ENCODE measurements around the gene CD247. TPM values are rescaled to one million over a fixed set of nuclear protein-coding genes. Genes with fewer than 3 reads are reported as not detected.

The CD247 gene
- total RNA-seq, 2 donors from 2014 or later = 2.6 to 4.9 TPM

DNA sequence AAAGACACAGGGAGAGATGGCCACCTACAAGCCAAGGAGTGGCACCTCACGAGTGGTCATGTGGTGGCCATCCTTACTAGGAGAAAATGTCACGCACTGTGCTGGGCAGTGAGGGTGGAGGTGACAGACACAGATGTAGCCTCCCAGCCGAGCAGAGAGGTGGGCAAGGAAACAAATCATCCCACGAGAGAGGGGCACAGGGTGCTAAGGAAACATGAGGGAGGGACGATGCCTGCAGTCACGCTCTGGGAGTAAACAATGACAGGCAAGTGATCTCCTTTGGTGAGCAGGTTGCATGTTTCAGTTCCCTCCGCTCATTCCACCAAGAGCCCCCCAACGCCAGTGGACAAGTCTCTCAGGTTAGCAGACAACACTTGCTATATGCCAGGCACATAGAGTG lies 65.8 kb downstream of the CD247 start:
- no peaks in the 10 kb centered on the region for H3K9me3 ChIP-seq
- H3K36me3 ChIP-seq = no peaks in the 10 kb centered on the region
- no peaks in the 10 kb centered on the region for H3K4me1 ChIP-seq
- H3K27me3 ChIP-seq = no peaks in the 10 kb centered on the region
- DNase-seq = no peak
- no peak overlapping the region for H3K4me3 ChIP-seq
- no peak overlapping the region for H3K9ac ChIP-seq (ENCODE audit: low read depth in 2 of 2, low read length in 2 of 2)
- H3K27ac ChIP-seq = no peak overlapping the region
- intact Hi-C loops (cut with DNase I) = no loop called here
- TF ChIP-seq, protein P1, sequence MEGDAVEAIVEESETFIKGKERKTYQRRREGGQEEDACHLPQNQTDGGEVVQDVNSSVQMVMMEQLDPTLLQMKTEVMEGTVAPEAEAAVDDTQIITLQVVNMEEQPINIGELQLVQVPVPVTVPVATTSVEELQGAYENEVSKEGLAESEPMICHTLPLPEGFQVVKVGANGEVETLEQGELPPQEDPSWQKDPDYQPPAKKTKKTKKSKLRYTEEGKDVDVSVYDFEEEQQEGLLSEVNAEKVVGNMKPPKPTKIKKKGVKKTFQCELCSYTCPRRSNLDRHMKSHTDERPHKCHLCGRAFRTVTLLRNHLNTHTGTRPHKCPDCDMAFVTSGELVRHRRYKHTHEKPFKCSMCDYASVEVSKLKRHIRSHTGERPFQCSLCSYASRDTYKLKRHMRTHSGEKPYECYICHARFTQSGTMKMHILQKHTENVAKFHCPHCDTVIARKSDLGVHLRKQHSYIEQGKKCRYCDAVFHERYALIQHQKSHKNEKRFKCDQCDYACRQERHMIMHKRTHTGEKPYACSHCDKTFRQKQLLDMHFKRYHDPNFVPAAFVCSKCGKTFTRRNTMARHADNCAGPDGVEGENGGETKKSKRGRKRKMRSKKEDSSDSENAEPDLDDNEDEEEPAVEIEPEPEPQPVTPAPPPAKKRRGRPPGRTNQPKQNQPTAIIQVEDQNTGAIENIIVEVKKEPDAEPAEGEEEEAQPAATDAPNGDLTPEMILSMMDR (IDR thresholded peaks at IDR 0.05) = no peak

DNA sequence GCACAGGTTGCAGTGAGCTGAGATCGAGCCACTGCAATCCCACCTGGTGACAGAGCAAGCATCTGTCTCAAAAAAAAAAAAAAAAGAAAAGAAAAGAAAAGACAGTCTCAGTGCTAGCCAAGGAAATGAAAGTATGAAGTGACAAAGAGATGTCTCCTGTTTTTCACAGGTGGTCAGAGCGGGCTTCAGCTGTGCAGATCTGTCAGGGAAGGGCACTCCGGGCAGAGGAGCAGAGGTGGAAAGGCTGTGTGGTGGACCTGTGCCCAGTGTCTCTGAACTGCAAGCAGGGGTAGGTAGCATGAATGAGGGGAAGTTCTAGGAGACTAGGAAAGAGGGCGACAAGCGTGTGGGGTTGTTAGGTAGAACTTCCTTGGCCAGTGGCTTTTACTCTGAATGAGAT lies 67.5 kb downstream of the CD247 start:
- no peak for DNase-seq
- Histone ChIP-seq H3K9me3 (no peaks in the 10 kb centered on the region), H3K27me3 (no peaks in the 10 kb centered on the region), H3K4me1 (no peaks in the 10 kb centered on the region), H3K9ac (ENCODE audit: low read depth in 2 of 2, low read length in 2 of 2) (no peak overlapping the region), H3K36me3 (no peaks in the 10 kb centered on the region), H3K27ac (no peak overlapping the region), H3K4me3 (no peak overlapping the region)
- TF ChIP-seq, protein P1 (IDR thresholded peaks at IDR 0.05) = no peak
- intact Hi-C loops (cut with DNase I) = no loop called here

DNA sequence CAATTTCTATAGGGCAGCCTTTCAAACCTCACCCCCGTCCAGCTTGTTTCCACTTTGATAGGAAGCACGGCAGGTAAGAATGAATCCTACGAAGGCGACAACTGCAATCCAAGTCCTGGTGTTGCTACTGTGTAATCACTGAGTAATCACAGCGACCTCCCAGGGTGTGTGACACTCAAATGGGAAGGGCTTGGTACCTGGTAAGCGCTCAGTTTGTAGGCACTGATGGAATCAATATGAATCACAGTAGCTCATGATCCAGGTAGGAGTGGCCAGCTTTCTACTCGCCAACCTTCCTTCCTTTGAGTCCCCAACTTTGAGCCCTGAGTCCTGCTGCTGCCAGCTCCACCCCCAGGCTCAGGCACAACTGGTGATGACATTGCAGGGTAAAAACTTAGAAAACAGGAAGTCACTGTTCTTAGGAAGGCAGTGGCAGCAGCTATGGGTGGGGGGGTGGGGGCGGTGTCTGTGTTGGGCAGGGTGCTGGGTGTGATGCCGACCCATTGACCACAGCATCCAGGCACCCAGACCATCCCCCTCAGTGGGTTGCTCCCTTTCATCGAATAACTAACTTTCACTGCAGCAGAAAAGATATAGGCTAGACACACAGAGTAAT lies 70.7 kb downstream of the CD247 start:
- intact Hi-C loops (cut with DNase I) = loop anchor here (10.0 kb wide), 1 partner anchor 87 kb away; no protein-coding TSS in a partner anchor

DNA sequence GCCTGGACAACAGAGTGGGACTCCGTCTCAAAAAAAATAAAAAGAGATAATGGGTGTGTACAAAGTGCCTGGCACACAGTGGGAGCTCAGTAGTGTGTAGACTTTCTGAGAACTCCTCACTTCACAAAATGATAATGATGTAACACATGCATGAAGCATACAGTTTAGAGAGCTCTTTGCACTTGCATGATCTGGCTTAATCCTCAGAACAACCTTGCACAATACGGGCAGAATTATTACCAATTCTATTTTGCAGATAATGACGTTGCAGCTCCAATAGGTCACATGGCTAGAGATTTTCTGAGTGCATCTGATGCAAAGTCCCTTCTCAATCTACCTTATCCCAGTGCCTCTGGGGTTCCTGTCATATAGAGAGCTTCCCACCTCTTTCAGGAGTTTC lies 71.4 kb downstream of the CD247 start:
- no peak overlapping the region for H3K4me3 ChIP-seq
- TF ChIP-seq, protein P1 (IDR thresholded peaks at IDR 0.05) = no peak
- H3K27ac ChIP-seq = peak overlapping the region; percentile 32
- no peaks in the 10 kb centered on the region for H3K27me3 ChIP-seq
- intact Hi-C loops (cut with DNase I) = loop anchor here (10.0 kb wide), 1 partner anchor 88 kb away; no protein-coding TSS in a partner anchor
- H3K36me3 ChIP-seq = no peaks in the 10 kb centered on the region
- no peak for DNase-seq
- H3K4me1 ChIP-seq = no peaks in the 10 kb centered on the region
- H3K9me3 ChIP-seq = no peaks in the 10 kb centered on the region
- peak overlapping the region in 1 of 2 donors; percentile 57 for H3K9ac ChIP-seq (ENCODE audit: low read depth in 2 of 2, low read length in 2 of 2)

More for the DNA sequence above, 70.7 kb downstream of the CD247 start:
- Histone ChIP-seq H3K27ac (peak overlapping the region; percentile 32), H3K9me3 (no peaks in the 10 kb centered on the region), H3K36me3 (no peaks in the 10 kb centered on the region), H3K4me3 (no peak overlapping the region), H3K4me1 (no peaks in the 10 kb centered on the region), H3K9ac (ENCODE audit: low read depth in 2 of 2, low read length in 2 of 2) (peak overlapping the region in 1 of 2 donors; percentile 57), H3K27me3 (no peaks in the 10 kb centered on the region)
- TF ChIP-seq, protein P1 (IDR thresholded peaks at IDR 0.05) = no peak
- peak; percentile 63 for DNase-seq

DNA sequence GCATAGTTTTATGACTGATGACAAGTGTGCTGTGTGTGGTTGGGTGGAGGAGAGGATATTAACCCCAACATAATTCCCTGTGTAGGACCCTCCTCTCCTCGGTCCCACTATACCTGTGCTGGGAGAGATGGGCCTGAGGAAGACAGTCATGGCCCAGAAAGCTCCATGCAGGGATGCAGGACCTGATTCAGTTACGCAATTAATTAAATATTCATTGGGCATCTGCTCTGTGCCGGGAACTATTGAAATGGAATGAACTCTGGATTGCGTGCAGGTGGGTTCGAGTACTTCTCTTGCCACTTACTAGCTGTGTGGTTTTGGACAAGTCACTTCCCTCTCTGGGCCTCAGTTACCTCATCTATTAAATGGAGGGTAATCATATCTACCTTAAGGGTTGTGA lies 74.6 kb downstream of the CD247 start:
- H3K9ac ChIP-seq (ENCODE audit: low read depth in 2 of 2, low read length in 2 of 2) = no peak overlapping the region
- no peak for DNase-seq
- H3K9me3 ChIP-seq = no peaks in the 10 kb centered on the region
- peaks cover 3% of the 10 kb centered on the region for H3K4me1 ChIP-seq
- H3K36me3 ChIP-seq = no peaks in the 10 kb centered on the region
- no peak overlapping the region for H3K4me3 ChIP-seq
- H3K27me3 ChIP-seq = no peaks in the 10 kb centered on the region
- no peak overlapping the region for H3K27ac ChIP-seq
- intact Hi-C loops (cut with DNase I) = loop anchor here (2.0 to 10.0 kb wide), 4 partner anchors 41 to 371 kb away; no protein-coding TSS in a partner anchor
- TF ChIP-seq, protein P1 (IDR thresholded peaks at IDR 0.05) = no peak

Data from colonic mucosa (tissue), 4 donors.